A673 (cell line): ENCODE results near the gene SPECC1L. TPM values are rescaled to one million over a fixed set of nuclear protein-coding genes. Genes with fewer than 3 reads are reported as not detected.

Experiments used
- BruUV-seq: library from RNA; stranded (reverse); fragments of 400-500 nt; replicated peaks from 2 replicates; lab custom pipeline; 2021; lab: Mats Ljungman, UMichigan
- CTCF ChIA-PET: fragments of 300-600 bp; sonication (Branson Sonifier 250); formaldehyde crosslinking; loops from one replicate; lab custom pipeline; 2022; ENCODE audit warnings: antibody characterized with exemption; lab: Charles Lee
- POLR2A ChIA-PET: fragments of 300-600 bp; sonication (Branson Sonifier 250); formaldehyde crosslinking; loops from one replicate; lab custom pipeline; 2022; ENCODE audit warnings: antibody characterized with exemption; ENCODE audit not compliant: low non-redundant PET; lab: Charles Lee
- DNase-seq: peaks from one replicate; pipeline ENCODE4 v3.0.0-alpha.2; 2015; ENCODE audit warnings: low spot score
- H3K27ac ChIP-seq: fragments of 200-600 bp; sonication (generic); 2 replicates; pipeline ENCODE4 v1.5.1; 2016; ENCODE audit warnings: mixed run types, low read depth, mild to moderate bottlenecking, mixed read lengths, antibody characterized with exemption, low read length; ENCODE audit not compliant: poor library complexity, severe bottlenecking
- H3K27me3 ChIP-seq: fragments of 200-600 bp; sonication (generic); replicated peaks from 2 replicates; pipeline ENCODE4 v1.6.1; 2017; ENCODE audit warnings: mixed run types, low read depth, mild to moderate bottlenecking, mixed read lengths, antibody characterized with exemption, low read length; ENCODE audit not compliant: insufficient read depth, poor library complexity
- H3K36me3 ChIP-seq: fragments of 200-600 bp; sonication (generic); 2 replicates; pipeline ENCODE4 v1.6.1; 2016; ENCODE audit warnings: mixed run types, mild to moderate bottlenecking, mixed read lengths, antibody characterized with exemption, low read length; ENCODE audit not compliant: insufficient read depth, poor library complexity, severe bottlenecking
- H3K4me1 ChIP-seq: fragments of 200-600 bp; sonication (generic); 2 replicates; pipeline ENCODE4 v1.6.1; 2017; ENCODE audit warnings: mixed run types, mild to moderate bottlenecking, mixed read lengths, antibody characterized with exemption, low read length; ENCODE audit not compliant: insufficient read depth, poor library complexity, severe bottlenecking
- H3K4me3 ChIP-seq: fragments of 200-600 bp; sonication (generic); 2 replicates; pipeline ENCODE4 v1.5.1; 2016; ENCODE audit warnings: low read depth, mixed run types, mild to moderate bottlenecking, mixed read lengths, low read length; ENCODE audit not compliant: poor library complexity, severe bottlenecking
- H3K9me3 ChIP-seq: fragments of 200-600 bp; sonication (generic); 2 replicates; pipeline ENCODE4 v1.6.1; 2016; ENCODE audit warnings: mixed run types, low read depth, mild to moderate bottlenecking, mixed read lengths, antibody characterized with exemption, low read length; ENCODE audit not compliant: poor library complexity, severe bottlenecking
- CTCF ChIP-seq: fragments of 300-800, 200-600 bp; sonication (generic); conservative IDR thresholded peaks from 2 replicates; pipeline ENCODE4 v1.5.1; 2017; ENCODE audit warnings: low read depth, mild to moderate bottlenecking, antibody characterized with exemption, low read length, moderate library complexity, mixed read lengths
- EZH2 ChIP-seq: fragments of 200-600 bp; sonication (generic); IDR thresholded peaks from 2 replicates; pipeline ENCODE4 v1.6.1; 2017; ENCODE audit warnings: borderline replicate concordance, low read depth, mild to moderate bottlenecking, mixed read lengths, antibody characterized with exemption, low read length; ENCODE audit not compliant: poor library complexity, severe bottlenecking
- intact Hi-C: fragments of 100-400 bp; cut with micrococcal nuclease; formaldehyde crosslinking; loops from one replicate; pipeline ENCODE4 v1.10.0; 2022; ENCODE audit not compliant: unreplicated experiment
- total RNA-seq: library from RNA; stranded (reverse); gene quantifications from 2 replicates; pipeline ENCODE4 v1.2.3, GENCODE V29; 2021

SPECC1L gene
- total RNA-seq, 1 experiment from 2014 or later = 56.7 TPM

DNA sequence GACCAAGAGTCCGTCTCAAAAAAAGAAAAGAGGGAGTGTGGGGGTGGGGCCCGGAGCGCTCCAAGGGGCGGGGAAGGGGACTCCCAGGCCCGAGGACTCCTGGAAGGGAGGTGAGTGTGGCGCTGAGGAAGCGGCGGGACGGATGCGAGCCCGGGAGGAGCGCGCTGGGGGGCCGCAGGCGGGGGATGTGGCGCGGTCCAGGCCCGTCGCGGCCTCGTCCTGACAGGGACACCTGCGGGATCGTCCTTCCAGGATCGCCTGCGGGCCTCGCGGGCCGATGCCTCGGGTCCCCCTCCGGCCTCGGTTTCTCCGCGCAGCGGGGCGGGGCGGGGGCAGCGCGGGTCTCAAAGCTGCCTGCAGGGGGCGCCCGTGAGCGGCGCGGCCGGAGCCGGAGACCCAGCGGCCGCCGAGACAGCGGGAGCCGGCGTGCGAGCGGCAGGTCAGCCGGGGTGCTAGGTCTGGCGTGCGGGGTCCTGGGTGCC is 152.9 kb downstream of the SPECC1L start:
- no TSS peak for BruUV-seq
- H3K4me1 ChIP-seq = no peaks in the 10 kb centered on the region
- ChIA-PET POLR2A (interaction anchor here (0.6 kb wide), 1 partner anchor 22 kb away, joined by 6 read pairs; no protein-coding TSS in a partner anchor), CTCF (interaction anchor here (0.5 to 1.9 kb wide), 5 partner anchors 12 to 63 kb away, joined by 3 to 7 read pairs (median 6); no protein-coding TSS in a partner anchor)
- intact Hi-C loops = loop anchor here (1.0 to 2.0 kb wide), 2 partner anchors 79 to 98 kb away; no protein-coding TSS in a partner anchor
- DNase-seq = peak; percentile 49
- no peaks in the 10 kb centered on the region for H3K9me3 ChIP-seq
- TF ChIP-seq CTCF (peak; percentile 63), EZH2 (no peak)
- peak overlapping the region; percentile 58 for H3K4me3 ChIP-seq
- H3K27ac ChIP-seq = peak overlapping the region; percentile 54
- no peaks in the 10 kb centered on the region for H3K36me3 ChIP-seq
- H3K27me3 ChIP-seq = no peaks in the 10 kb centered on the region

DNA sequence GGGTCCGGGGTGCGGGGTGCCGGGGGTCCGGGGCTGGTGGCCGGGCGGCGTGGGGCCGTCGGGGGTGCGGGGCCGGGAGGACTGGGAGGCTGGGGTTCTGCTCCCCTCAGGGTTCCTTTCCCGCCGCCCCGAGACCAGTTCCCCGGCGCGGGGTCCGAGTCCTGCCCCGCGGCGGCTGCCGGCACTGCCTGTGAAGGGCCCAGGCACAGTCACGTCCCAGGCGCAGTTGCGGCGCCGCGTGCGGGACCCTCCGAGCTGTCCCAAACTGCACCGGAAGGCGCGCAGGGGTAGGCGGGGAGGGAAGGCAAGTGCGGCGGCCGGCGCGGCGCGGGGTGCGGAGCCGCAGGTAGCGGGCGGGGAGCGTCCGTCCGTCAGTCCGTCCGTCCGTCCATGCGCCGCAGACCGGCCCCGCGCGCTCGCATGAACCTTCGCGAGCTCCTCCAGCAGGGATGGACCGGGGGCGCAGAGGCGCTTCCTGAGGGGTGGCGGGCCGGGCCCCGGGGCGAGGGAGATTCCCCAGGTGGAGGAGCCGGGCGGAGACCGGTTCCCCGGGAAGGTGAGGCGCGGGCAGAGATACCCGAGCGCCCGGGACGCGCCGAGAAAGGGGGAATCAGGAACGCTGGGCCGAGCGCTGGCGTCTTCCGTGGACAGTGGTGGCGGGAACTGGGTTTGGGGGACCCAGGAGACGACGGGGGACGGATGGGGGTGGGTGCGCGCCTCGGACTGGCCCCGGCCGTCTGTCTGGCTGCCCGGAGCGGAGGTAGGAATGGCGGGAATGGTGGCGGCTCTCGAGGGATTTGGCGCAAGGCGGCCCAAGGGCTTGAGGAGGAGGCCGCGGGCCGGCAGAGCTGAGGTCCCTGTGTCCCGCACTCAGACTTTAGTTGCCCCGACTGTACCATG is 153.6 kb downstream of the SPECC1L start:
- intact Hi-C loops = no loop called here
- Histone ChIP-seq H3K36me3 (no peaks in the 10 kb centered on the region), H3K4me3 (peak overlapping the region; percentile 58), H3K4me1 (peaks cover 5% of the 10 kb centered on the region), H3K9me3 (no peaks in the 10 kb centered on the region), H3K27ac (peak overlapping the region; percentile 54), H3K27me3 (no peaks in the 10 kb centered on the region)
- DNase-seq = no peak
- ChIA-PET POLR2A (interaction anchor here (0.8 kb wide), 1 partner anchor 173 kb away, joined by 3 read pairs; no protein-coding TSS in a partner anchor), CTCF (interaction anchor here (0.5 to 1.9 kb wide), 5 partner anchors 11 to 78 kb away, joined by 3 to 7 read pairs (median 5); no protein-coding TSS in a partner anchor)
- TF ChIP-seq EZH2 (no peak), CTCF (no peak)
- no TSS peak for BruUV-seq

DNA sequence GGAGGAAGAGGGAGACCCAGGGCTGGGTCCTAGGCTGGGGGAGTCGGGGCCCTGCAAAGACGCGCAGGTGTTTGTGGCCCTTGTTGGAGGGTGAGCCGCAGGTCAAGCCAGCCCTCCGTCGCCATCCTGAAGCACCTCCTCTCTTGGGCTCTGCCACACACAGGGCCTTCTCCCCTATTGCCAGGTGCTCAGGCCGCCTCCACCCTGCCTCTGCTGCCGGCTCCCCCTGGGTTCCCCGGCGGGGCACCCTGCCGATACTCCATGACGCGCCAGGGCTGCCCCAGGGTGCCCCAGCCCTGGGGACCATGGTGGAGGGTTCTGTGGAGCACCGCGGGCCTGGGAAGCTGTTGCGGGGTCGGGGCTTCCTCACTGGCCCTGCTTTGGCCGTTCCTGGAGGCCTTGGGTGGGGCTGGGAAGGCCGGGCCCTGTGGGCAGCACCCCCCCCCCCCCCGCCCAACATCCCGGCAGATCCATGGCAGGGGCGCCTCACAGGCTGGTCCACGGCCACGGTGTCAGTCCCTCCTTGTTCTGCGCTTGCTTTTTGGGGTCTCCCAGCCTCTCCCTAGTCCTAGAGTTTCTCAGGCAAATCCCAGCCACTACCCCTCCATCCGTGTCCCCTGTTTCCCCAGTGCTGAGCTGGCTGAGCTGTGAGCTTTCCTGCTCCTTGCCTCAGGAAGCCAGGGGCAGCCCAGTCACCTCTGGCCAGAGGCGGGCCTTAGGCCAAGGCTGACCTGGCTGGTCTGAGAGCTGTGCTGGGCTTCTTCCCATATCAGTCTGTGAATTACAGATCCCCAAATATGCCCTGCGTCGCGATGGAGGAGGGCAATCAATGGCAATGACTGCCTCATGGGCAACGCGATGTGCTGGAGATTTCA is 154.5 kb downstream of the SPECC1L start:
- POLR2A ChIA-PET = interaction anchor here (0.8 kb wide), 1 partner anchor 172 kb away, joined by 3 read pairs; no protein-coding TSS in a partner anchor
- no peak for DNase-seq
- TF ChIP-seq CTCF (no peak), EZH2 (no peak)
- H3K9me3 ChIP-seq = no peaks in the 10 kb centered on the region
- no TSS peak for BruUV-seq
- intact Hi-C loops = loop anchor here (5.0 kb wide), 1 partner anchor 62 kb away; no protein-coding TSS in a partner anchor
- H3K27me3 ChIP-seq = no peaks in the 10 kb centered on the region
- CTCF ChIA-PET = interaction anchor here (1.3 kb wide), 1 partner anchor 77 kb away, joined by 4 read pairs; no protein-coding TSS in a partner anchor
- no peaks in the 10 kb centered on the region for H3K36me3 ChIP-seq
- peaks cover 14% of the 10 kb centered on the region for H3K4me1 ChIP-seq
- H3K4me3 ChIP-seq = peak overlapping the region; percentile 58
- H3K27ac ChIP-seq = no peak overlapping the region
